ENCODE data around the gene CACNA1H. TPM values are rescaled to one million over a fixed set of nuclear protein-coding genes. Genes with fewer than 3 reads are reported as not detected.
"Not testable (repeated sequence)": the region's sequence is repeated elsewhere in the genome, so short reads cannot be mapped to it uniquely, and the experiment has no call there.

CACNA1H gene
- total and polyA plus RNA-seq, 3 experiments from 2014 or later = 0.31 to 0.42 (median 0.40) TPM

GRCh38 chr16:1182316-1182671, 29.4 kb downstream of the CACNA1H start:
- no peaks in the 10 kb centered on the region for H3K4me1 ChIP-seq (ENCODE audit: insufficient read depth, low read length)
- Mint-ChIP-seq H3K36me3 (no peaks in the 10 kb centered on the region), H3K4me3 (no peak overlapping the region), H3K27ac (no peak overlapping the region), H3K27me3 (peaks cover 0 to 2% of the 10 kb centered on the region in 2 donors), H3K4me1 (no peaks in the 10 kb centered on the region), H3K9me3 (peaks cover 0 to 1% (median 0%) of the 10 kb centered on the region in 5 donors)
- ChIA-PET POLR2A (no interaction called here), CTCF (no interaction called here)
- no peak overlapping the region for H3K27ac ChIP-seq (ENCODE audit: low read depth, low read length)
- no peaks in the 10 kb centered on the region for H3K27me3 ChIP-seq (ENCODE audit: insufficient read depth, low read length, poor library complexity, severe bottlenecking)
- DNase-seq = no peak
- H3K36me3 ChIP-seq (ENCODE audit: insufficient read depth, low read length) = no peaks in the 10 kb centered on the region
- H3K4me3 ChIP-seq (ENCODE audit: low read length) = no peak overlapping the region
- H3K9me3 ChIP-seq (ENCODE audit: low read length) = no peaks in the 10 kb centered on the region

- POLR2A ChIA-PET = no interaction called here
- Histone ChIP-seq H3K4me3 (ENCODE audit: low read length) (no peak overlapping the region), H3K9me3 (ENCODE audit: low read length) (no peaks in the 10 kb centered on the region), H3K4me1 (ENCODE audit: insufficient read depth, low read length) (no peaks in the 10 kb centered on the region), H3K36me3 (ENCODE audit: insufficient read depth, low read length) (no peaks in the 10 kb centered on the region), H3K27me3 (ENCODE audit: insufficient read depth, low read length, poor library complexity, severe bottlenecking) (no peaks in the 10 kb centered on the region), H3K27ac (ENCODE audit: low read depth, low read length) (no peak overlapping the region)
- Mint-ChIP-seq H3K4me3 (no peak overlapping the region), H3K36me3 (no peaks in the 10 kb centered on the region), H3K9me3 (peaks cover 0 to 1% (median 0%) of the 10 kb centered on the region in 5 donors), H3K27me3 (peaks cover 0 to 3% of the 10 kb centered on the region in 2 donors), H3K4me1 (no peaks in the 10 kb centered on the region), H3K27ac (no peak overlapping the region)
- DNase-seq = no peak
- CTCF ChIA-PET = no interaction called here
Measured at GRCh38 chr16:1182950-1183907, 30.3 kb downstream of the CACNA1H start.

DNA sequence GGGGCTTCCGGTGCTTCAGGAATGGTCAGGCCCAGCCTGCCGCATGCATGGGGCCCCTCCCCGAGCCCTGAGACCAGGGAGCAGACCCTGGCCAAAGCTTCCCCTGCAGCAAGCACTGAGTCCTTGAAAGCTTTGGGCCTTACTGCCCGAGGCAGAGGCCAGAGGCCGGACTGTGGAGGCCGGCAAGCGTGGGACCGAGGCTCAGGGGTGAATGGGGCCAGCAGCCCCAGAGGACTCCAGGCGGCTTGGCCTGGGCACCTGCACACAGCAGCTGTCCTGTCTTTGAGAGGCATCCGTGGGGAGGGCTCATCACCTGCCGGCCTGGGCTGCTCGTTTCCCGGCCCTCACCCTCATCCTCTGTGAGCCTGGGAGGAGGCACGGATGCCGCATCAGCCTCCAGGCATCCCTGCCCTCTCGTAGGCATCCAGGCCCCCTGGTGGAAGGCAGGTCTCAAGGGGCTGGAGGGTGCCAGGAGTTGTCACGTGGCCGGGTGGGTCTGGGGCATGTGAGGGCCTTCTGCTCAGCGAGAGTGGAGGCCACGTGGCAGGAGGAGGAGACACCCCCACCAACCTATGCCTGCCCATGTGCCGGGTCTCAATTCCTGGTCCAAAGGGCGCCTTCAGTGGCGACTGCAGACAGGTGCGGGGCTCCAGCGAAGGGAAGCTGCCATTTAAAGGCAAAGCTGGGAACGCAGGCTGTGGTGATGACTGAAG, 31.4 kb downstream of the CACNA1H start:
- no peak for DNase-seq
- POLR2A ChIA-PET = no interaction called here
- H3K27ac Mint-ChIP-seq = no peak overlapping the region
- H3K4me1 ChIP-seq (ENCODE audit: insufficient read depth, low read length) = no peaks in the 10 kb centered on the region
- no peaks in the 10 kb centered on the region for H3K27me3 ChIP-seq (ENCODE audit: insufficient read depth, low read length, poor library complexity, severe bottlenecking)
- no peak overlapping the region for H3K4me3 Mint-ChIP-seq
- H3K4me3 ChIP-seq (ENCODE audit: low read length) = no peak overlapping the region
- H3K36me3 ChIP-seq (ENCODE audit: insufficient read depth, low read length) = no peaks in the 10 kb centered on the region
- no peaks in the 10 kb centered on the region for H3K9me3 ChIP-seq (ENCODE audit: low read length)
- H3K27me3 Mint-ChIP-seq = peaks cover 1 to 3% of the 10 kb centered on the region in 2 donors
- no peak overlapping the region for H3K27ac ChIP-seq (ENCODE audit: low read depth, low read length)
- no peaks in the 10 kb centered on the region for H3K4me1 Mint-ChIP-seq
- H3K9me3 Mint-ChIP-seq = peaks cover 0 to 1% (median 0%) of the 10 kb centered on the region in 5 donors
- no peaks in the 10 kb centered on the region for H3K36me3 Mint-ChIP-seq
- CTCF ChIA-PET = no interaction called here

GRCh38 chr16:1184980-1185379, 32.1 kb downstream of the CACNA1H start:
- peaks cover 1 to 3% of the 10 kb centered on the region in 2 donors for H3K27me3 Mint-ChIP-seq
- H3K4me1 Mint-ChIP-seq = no peaks in the 10 kb centered on the region
- ChIA-PET CTCF (no interaction called here), POLR2A (no interaction called here)
- Histone ChIP-seq H3K9me3 (ENCODE audit: low read length) (no peaks in the 10 kb centered on the region), H3K4me3 (ENCODE audit: low read length) (no peak overlapping the region), H3K36me3 (ENCODE audit: insufficient read depth, low read length) (no peaks in the 10 kb centered on the region), H3K4me1 (ENCODE audit: insufficient read depth, low read length) (no peaks in the 10 kb centered on the region), H3K27me3 (ENCODE audit: insufficient read depth, low read length, poor library complexity, severe bottlenecking) (no peaks in the 10 kb centered on the region), H3K27ac (ENCODE audit: low read depth, low read length) (no peak overlapping the region)
- no peak for DNase-seq
- no peak overlapping the region for H3K27ac Mint-ChIP-seq
- H3K4me3 Mint-ChIP-seq = no peak overlapping the region
- H3K36me3 Mint-ChIP-seq = no peaks in the 10 kb centered on the region
- H3K9me3 Mint-ChIP-seq = peaks cover 0 to 1% (median 0%) of the 10 kb centered on the region in 5 donors

DNA sequence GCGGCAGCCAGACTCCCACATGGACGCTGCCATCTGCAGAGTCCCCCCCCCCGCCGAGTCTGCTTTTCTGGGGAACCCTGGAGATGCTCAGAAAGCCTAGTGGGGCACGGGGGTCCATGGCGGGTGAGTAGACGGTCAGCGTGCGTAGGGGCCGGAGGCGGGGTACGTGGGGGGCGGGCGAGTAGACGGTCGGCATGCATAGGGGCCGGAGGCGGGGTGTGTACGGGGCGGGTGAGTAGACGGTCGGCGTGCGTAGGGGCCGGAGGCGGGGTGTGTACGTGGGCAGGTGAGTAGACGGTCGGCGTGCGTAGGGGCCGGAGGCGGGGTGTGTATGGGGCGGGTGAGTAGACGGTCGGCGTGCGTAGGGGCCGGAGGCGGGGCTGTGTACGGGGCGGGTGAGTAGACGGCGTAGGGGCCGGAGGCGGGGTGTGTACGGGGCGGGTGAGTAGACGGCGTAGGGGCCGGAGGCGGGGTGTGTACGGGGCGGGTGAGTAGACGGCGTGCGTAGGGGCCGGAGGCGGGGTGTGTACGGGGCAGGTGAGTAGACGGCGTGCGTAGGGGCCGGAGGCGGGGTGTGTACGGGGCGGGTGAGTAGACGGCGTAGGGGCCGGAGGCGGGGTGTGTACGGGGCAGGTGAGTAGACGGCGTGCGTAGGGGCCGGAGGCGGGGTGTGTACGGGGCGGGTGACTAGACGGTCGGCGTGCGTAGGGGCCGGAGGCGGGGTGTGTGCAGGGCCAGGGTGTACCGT, 32.7 kb downstream of the CACNA1H start:
- H3K4me1 Mint-ChIP-seq; H3K27ac Mint-ChIP-seq; H3K4me3 ChIP-seq (ENCODE audit: low read length); H3K9me3 ChIP-seq (ENCODE audit: low read length); POLR2A ChIA-PET; H3K4me3 Mint-ChIP-seq; H3K36me3 ChIP-seq (ENCODE audit: insufficient read depth, low read length); H3K36me3 Mint-ChIP-seq; DNase-seq; CTCF ChIA-PET; H3K27me3 ChIP-seq (ENCODE audit: insufficient read depth, low read length, poor library complexity, severe bottlenecking); H3K27ac ChIP-seq (ENCODE audit: low read depth, low read length); H3K9me3 Mint-ChIP-seq; H3K4me1 ChIP-seq (ENCODE audit: insufficient read depth, low read length); H3K27me3 Mint-ChIP-seq: not testable (repeated sequence)

GRCh38 chr16:1188432-1189189, 35.7 kb downstream of the CACNA1H start:
- peaks cover 0 to 1% (median 0%) of the 10 kb centered on the region in 5 donors for H3K9me3 Mint-ChIP-seq
- no peaks in the 10 kb centered on the region for H3K9me3 ChIP-seq (ENCODE audit: low read length)
- H3K36me3 Mint-ChIP-seq = no peaks in the 10 kb centered on the region
- no peaks in the 10 kb centered on the region for H3K27me3 ChIP-seq (ENCODE audit: insufficient read depth, low read length, poor library complexity, severe bottlenecking)
- peaks cover 1 to 6% of the 10 kb centered on the region in 2 donors for H3K27me3 Mint-ChIP-seq
- no peaks in the 10 kb centered on the region for H3K36me3 ChIP-seq (ENCODE audit: insufficient read depth, low read length)
- H3K4me3 Mint-ChIP-seq = no peak overlapping the region
- H3K4me1 ChIP-seq (ENCODE audit: insufficient read depth, low read length) = no peaks in the 10 kb centered on the region
- H3K27ac ChIP-seq (ENCODE audit: low read depth, low read length) = no peak overlapping the region
- H3K4me3 ChIP-seq (ENCODE audit: low read length) = no peak overlapping the region
- peak; percentile 26 to 64 (median 35) for DNase-seq
- POLR2A ChIA-PET = no interaction called here
- H3K4me1 Mint-ChIP-seq = no peaks in the 10 kb centered on the region
- no peak overlapping the region for H3K27ac Mint-ChIP-seq
- CTCF ChIA-PET = no interaction called here

DNA sequence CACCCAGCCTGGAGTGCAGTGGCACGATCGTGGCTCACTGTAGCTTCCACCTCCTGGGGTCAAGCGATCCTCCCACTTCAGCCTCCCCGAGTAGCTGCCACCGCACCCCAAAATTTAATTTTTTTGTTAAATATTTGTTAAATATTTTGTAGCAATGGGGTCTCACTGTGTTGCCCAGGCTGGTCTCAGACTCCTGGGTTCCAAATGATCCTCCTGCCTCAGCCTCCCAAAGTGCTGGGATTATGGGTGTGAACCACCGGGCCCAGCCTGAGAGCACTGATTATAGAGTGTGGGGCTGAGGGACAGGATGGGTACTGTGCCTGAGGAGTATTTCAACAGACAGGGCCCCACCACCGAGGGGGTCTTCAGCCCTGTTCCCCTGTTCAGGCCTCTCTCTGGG, 36.5 kb downstream of the CACNA1H start:
- no peak for DNase-seq
- Histone ChIP-seq H3K27me3 (ENCODE audit: insufficient read depth, low read length, poor library complexity, severe bottlenecking) (no peaks in the 10 kb centered on the region), H3K27ac (ENCODE audit: low read depth, low read length) (no peak overlapping the region), H3K4me3 (ENCODE audit: low read length) (no peak overlapping the region), H3K4me1 (ENCODE audit: insufficient read depth, low read length) (no peaks in the 10 kb centered on the region), H3K9me3 (ENCODE audit: low read length) (no peaks in the 10 kb centered on the region), H3K36me3 (ENCODE audit: insufficient read depth, low read length) (no peaks in the 10 kb centered on the region)
- Mint-ChIP-seq H3K36me3 (no peaks in the 10 kb centered on the region), H3K4me1 (no peaks in the 10 kb centered on the region), H3K4me3 (no peak overlapping the region), H3K27ac (no peak overlapping the region), H3K9me3 (peaks cover 0 to 1% (median 0%) of the 10 kb centered on the region in 5 donors), H3K27me3 (peaks cover 1 to 6% of the 10 kb centered on the region in 2 donors)
- POLR2A ChIA-PET = no interaction called here
- CTCF ChIA-PET = no interaction called here

Data from CD8-positive, alpha-beta memory T cell (primary cell).